HG03460 (cell line): ENCODE data around the gene TMEM255B.

Experiments
- ATAC-seq: cut with Tn5 transposase; IDR thresholded peaks from one replicate; pipeline ENCODE4 v1.9.1; 2021; ENCODE audit not compliant: unreplicated experiment

Gene TMEM255B

DNA sequence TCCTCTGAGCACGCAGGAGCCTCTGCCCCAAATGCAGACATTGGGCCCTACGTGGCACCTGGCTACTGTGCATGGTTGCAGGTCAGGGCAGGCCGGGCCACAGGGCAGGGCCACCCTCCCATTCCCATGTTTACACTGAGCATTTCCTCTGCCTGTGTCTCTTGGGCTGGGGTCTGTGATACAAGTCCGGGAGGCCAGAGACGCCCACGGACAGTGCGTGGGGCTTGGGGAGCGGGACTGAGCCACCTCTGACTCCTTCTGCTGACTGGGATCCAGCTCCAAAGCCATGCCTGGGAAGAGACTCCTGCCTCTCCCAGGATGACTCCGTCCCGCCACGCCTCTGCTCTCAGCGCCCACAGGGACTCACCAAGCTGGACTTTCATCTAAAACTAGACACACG lies 86.0 kb downstream of the TMEM255B start:
- ATAC-seq: no peak

DNA sequence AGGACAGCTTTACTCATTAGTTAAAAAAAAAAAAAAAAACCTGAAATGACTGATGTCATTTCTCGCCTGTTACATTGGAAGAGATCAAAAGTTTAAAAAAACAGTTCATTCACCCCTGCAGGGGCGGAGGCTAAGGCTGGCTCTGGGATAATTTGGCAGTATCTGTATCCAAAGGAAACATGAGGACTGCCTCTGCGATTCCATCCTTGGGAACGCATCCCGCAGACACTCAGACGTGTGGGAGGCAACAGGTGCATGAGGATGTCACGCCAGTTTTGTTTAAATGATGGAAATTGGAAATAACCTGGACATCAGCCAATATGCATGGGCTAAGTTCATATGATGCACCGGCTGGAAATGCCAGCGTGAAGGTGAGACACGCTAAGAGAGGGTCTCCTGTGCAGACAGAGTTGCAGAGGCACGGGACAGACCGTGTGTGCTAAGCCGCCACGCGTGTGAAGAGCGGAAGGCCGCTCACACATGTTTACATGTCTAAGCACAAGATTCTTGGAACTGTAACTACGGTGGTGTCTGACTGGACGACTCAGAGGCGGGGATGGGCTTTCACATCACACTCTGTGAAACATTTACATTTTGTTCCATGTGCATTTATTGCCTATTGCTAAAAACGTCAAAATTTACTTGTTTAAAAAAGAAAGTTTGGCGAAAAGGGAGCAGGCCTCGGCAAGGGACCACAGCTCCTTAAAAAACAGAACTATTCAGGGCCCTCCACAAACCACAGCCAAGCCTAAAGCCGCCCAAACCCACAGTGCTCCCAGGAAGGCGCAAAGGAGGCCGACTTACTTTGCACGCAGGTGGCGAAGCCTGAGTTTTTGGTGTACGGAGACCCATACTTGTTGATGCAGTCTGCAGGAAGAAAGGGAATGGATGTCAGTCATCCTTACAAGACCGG lies 87.0 kb downstream of the TMEM255B start:
- ATAC-seq: no peak

- no peak for ATAC-seq
Observed at GRCh38 chr13:113846636-113847318, 87.8 kb downstream of the TMEM255B start.

DNA sequence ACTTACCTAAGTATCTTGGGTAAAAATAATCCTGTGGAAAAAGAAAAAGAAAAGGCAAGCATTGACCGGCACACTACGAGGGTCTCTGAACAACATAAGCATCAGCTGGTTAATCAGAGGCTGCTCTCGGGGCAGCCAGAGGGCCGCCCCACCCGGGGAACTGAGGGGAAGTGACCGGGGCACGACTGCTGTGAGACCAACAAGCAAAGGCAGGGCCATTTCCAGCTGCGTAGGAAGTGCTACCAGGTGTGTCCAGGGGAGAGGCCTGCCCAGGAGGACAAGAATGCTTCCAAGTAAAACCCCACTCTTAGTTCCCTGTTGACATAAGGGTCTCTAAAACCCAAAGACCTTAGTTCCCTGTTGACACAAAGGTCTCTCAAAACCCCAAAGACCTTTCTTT lies 89.0 kb downstream of the TMEM255B start:
- ATAC-seq: no peak

GRCh38 chr13:113848431-113849260 lies 89.6 kb downstream of the TMEM255B start:
- ATAC-seq: no peak

DNA sequence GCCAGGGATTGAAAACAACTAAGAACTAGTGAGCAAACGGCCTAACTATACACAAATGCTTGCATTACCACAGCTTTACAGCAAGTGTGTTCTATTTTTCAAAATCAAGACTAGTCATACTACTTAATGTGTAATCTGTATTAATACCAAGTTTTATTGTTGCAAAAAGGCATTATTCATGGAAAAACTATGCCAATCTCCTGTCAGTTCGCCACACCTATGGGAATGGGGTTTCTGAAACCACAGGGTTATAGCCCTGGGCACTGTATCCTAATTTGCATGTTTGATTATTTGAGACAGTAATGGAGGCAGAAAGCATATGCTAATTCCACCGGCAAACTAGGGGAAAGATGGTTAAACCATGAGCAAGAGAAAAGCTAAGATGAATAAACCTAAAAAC lies 90.5 kb downstream of the TMEM255B start:
- ATAC-seq: no peak

- ATAC-seq: no peak
Observed at GRCh38 chr13:113849981-113850721, 91.1 kb downstream of the TMEM255B start.

DNA sequence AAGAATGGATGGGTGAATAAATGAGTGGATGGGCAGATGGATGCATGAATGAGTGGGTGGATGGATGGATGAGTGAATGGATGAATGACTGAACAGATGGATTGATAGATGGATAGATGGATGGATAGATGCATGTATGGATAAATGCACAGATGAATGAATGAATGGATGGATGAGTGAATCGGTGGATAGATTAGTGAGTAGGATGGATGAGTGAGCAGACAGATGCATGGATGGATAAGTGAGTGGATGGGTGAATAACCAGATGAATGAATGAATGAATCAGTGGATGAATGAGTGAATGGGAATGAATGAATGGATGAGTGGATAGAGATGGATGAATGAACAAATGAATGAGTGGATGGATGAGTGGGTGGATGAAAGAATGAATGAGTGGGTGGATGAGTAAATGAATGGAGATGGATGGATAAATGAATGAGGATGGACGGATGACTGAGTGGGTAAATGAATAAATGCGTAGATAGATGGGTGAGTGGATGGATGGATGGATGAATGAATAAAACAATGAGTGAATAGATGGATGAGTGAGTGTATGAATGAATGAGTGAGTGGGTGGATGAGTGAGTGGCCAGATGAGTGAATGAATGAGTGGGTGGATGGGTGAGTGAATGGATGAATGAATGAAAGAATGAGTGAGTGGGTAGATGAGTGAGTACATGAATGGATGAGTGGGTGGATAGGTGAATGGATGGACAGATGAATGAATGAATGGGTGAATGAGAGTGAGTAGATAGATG lies 91.9 kb downstream of the TMEM255B start:
- ATAC-seq: no peak

- no peak for ATAC-seq
Observed at GRCh38 chr13:113851480-113851803, 92.4 kb downstream of the TMEM255B start.

GRCh38 chr13:113851826-113852535 lies 93.0 kb downstream of the TMEM255B start:
- no peak for ATAC-seq

DNA sequence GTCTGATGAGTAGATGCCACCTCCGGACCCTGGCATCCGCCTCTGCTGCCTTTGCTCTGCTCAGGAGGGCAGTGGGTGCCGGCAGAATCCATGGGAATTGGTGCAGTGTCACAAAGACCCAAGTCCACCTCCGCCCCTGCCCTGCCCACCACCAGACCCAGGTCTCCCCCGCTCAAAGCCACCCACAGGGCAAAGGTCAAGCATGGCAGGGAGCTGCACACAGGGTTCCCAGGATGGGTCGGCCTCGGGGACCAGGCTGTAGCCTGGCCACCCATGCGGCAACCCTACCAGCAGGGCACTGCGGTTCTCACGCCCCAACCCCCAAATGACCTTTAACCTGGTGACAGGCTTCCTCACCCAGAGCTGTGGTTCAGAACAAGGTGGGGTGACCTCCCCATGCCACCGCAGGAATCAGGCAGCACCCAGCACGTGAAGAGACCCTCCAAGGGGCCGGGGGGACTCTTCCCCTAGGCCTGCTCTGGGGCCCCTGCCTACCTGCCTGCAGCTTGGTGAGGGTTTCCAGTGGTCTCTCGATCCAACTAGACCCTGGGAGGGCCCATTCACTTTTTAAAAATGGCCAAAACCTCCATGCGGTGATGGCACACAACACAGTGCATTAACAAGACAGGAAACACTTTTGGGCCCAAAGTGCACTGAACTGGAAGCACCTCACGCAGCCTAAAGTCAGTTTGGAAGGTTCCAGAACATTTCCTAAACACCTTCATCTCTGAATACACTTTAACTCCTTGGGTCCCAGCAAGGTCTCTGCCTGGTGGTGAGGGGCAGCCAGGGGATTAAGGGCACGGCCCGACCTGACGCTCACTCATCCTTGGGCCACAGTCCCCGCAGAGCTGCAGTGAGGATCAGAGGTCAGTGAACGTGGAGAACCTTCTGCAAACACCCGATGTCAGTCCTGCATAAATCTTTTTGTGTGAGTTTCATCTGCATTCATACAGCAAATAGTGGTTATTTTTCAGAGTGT lies 93.8 kb downstream of the TMEM255B start:
- no peak for ATAC-seq

- ATAC-seq: no peak
Observed at GRCh38 chr13:113853518-113854237, 94.7 kb downstream of the TMEM255B start.

DNA sequence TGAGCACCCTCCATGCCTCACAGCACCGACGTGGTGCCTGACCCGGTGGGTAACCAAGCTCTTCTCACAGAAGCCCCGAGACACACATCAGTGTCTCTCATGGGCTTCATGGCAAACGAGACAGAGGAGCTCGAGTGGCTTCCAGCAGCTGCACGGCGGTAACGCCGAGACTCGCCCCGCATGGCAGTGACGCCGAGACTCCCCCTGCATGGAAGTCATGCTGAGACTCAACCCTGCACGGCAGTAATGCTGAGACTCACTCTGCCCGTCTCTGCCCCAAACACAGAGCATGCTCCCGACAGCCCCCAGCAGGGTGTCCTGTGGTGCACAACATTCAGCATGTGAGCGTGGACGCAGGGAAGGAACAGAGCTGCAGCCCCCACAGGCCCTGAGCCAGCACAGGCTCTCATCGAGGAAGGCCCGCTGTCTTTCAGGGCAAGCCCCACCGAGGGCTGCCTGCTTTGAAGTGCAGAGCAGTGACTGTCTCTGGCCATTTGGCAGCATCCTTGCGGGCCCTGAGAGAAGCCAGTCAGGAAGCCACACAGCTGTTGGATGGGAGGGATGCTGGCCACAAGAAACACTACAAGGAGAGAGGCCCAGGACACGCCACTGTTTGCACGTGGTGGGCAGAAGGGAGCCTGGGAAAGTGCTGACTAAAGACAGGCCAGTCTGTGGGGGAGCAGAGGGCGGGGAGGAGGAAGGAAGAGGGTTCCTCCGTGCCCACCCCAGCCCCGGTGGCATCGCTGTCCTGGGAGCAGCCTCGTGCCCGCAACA lies 95.4 kb downstream of the TMEM255B start:
- no peak for ATAC-seq

GRCh38 chr13:113855012-113855921 lies 96.2 kb downstream of the TMEM255B start:
- no peak for ATAC-seq

DNA sequence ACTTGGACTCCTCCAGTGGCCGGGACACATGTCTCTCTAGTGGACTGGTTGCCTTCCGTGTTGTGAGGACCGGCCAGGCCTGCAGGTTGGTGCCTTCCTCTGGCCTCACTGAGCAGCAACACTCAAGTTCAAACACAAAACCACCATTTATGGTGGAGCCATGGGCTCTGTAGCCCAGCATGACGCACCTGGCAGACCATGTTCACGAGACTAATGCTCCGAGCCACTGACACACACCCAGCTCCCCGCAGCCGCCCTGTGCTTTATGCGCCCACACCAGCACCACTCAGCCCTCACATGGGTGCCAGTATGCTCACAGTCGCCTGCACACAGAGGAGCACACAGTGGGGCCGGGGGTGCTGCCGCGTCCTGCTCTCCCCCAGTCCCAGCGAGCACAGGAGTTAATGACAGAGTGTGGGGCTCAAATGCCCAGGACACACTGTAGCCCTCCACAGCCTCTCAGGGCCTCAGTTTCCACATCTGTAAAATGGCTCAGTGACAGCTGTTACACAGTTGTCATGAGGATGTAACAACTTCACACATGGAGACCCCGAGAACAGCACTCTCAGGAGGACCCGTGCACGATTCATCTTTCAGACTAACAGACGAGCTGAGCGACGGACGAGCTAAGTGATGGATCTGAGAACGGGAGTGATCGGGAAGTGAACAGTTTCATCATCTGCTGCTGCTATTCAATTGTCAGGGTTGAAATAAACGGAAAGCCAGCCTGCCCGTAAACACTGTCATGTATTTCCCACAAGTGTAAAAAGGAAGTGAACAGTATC lies 97.1 kb downstream of the TMEM255B start:
- ATAC-seq: no peak
